HG03039 (cell line): ENCODE measurements around the gene TMEM151A.
"Not testable (repeated sequence)": the region's sequence is repeated elsewhere in the genome, so short reads cannot be mapped to it uniquely, and the experiment has no call there.

Experiments
- ATAC-seq: cut with Tn5 transposase; IDR thresholded peaks from one replicate; pipeline ENCODE4 v1.9.1; 2021; ENCODE audit warnings: mild to moderate bottlenecking, moderate library complexity; ENCODE audit not compliant: unreplicated experiment

TMEM151A gene

DNA sequence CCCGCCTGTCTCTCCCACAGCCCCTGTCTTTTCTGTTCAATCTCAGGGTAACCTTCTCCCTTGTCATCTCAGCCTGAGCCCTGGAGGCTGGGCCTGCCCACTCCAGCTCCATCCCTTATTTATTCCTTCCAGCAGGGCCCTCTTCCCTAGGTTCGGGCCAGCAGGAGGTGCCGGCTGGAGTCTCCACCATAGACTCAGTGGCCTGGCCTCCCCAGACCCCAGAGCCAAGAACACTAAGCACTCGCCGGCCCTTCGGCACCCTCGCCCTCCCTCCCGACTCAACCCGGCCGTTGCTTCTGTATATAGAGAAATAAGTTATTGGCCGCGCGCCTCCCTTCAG is 24.7 kb upstream of the TMEM151A start:
- ATAC-seq = no peak

DNA sequence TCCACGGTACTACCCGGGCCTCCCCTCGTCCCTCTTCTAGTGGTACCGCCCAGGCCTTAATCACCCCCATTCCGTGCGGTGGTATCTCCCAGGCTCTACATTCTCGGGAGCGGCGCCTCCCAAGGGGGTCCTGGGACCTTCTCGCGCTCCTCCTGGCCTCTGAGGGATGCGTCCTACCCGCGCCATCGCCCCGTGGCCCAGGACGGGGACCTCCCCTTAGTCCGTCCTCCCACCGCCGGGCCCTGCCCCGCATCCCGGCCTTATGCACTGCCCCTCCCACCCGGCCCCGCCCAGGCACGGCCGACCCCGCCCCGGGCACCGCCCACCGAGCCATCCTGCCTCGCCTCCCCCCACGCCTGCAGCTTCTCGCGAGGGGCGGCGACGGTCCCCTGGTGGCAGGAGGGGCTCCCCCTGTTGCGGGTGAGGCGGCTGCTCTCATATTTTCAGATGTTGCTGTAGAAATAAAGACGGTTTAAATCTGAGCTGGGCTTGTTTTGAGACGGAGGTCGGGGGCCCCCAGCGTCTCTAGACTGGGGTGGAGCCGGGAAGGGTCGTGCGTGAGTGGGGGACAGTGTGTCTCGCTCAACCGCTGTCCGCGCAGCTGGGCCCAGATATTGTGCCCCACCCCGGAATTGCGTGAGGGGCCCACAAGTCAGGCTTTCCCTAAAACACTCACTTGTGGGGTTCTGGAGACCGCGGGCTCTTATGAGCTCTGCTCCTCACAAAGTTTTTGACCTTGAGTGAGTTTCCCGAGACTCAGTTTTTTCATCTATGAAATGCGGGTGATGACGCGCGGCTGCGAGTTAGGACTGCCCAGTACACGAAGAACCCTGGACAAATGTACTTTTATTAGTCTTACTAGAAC is 24.1 kb upstream of the TMEM151A start:
- peak; percentile 37 for ATAC-seq

DNA sequence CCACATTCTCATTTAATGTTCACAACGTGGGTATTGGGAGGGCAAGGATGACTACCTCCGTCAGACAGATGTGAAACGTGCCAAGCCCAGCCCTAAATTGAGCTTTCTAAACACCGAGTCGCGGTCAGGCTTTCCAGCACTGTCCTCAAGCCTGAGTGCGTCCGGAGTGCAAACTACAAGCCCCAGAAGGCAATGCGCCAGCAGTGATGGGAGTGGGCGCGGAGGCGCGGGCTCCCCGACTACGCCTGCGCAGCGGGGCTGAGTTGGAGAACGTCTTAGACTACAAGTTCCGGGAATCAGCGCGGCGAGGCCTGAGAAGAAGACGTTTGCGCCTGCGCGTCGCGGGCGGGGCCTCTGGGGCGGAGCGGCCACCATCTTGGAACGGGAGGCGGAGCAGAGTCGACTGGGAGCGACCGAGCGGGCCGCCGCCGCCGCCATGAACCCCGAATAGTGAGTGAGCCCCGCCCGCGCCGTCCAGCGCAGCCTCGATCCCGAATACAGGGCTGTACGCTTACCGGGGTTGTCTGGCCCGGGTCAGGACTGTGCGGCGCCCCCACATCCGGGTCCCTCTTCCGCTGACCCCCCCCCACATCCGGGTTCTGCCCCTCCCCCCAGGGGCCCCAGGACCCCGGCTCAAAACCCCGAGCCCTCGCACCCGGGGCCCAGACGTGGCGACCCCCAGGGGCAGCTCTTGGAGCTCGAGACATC is 23.3 kb upstream of the TMEM151A start, which contains the start of gene RAB1B:
TSS of gene RAB1B (plus strand) at position 396 of the 708 bp plus-strand sequence. CDS start at position 437, 41 bp downstream.
- ATAC-seq = peak; percentile 75

DNA sequence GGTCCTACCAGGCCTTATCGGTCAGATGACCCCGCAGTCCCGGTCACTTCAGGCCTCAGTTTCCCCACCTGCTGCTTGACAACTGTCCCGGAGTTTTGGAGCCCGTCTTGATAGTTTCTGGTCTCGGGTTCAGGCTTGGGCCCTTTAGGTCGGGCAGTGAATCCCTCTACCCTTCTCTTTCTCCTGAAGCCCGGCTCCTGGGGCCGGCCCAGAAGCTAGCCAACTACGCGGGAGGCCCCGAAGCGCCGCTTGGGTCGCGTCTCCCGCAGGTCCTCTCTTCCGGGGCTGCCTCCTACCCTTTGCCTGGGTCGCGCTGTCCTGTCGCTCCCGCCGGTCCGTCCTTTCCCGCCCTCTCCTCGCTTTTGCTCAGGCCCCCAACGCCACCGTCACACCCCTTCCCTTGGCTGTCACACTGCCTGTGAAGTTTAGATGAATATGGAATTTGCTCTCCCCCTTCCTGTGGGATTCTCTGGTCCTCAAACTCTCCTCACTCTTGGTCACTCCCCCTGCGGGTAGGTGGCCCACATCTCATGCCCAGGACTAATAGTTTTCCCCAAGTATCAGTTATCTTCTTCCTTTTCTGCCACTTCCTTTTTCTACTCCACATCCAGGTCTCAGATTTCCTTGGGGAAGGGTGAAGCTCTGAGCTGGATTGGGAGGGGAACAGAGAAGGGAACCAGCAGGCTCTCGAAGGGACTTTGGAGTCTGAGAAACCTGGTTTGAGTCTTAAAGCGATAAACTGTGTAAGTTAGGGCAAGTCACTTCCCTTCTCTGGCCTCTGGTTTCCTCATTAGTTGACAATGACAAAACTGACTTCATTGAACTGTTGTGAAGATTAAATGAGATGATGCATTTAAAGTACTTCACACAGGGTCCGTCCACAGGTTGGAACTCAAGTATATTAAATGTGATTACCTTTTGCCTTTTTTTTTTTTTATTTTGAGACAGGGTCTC is 22.5 kb upstream of the TMEM151A start:
- ATAC-seq = peak; percentile 2

DNA sequence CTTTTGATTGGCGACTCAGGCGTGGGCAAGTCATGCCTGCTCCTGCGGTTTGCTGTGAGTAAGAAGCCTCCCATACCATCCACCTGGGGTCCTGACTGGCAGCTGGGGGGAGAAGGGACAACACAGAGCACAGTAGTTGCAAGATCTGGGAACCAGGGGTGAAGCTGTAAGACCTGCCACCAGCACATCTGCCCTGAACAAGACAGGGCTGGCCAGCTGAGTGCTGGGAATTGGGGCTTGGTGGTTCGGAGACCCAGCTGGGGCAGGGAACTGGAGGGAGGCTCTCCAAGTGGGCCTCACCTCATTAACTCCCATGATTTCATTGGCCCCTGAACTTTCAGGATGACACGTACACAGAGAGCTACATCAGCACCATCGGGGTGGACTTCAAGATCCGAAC is 19.9 kb upstream of the TMEM151A start:
- ATAC-seq = no peak

DNA sequence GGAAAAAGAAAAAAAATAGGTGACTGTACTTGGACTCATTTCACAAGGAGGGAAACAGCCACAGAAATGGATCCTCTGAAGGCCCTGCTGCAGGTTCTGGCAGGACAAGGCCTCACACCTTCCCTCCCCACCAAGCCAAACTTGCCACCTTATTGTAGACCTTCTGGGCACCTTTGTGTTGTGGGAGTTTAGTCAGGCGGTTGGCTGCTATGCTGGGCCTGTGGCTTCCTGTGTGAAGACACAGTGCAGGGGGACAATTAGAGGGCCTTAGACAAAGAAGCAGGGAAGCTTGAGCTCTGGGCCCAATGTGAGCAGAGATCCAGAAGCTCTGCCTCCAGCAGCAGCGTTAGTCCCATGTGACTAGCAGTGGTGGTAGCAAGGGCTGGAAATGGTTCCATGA is 19.1 kb upstream of the TMEM151A start:
- no peak for ATAC-seq

DNA sequence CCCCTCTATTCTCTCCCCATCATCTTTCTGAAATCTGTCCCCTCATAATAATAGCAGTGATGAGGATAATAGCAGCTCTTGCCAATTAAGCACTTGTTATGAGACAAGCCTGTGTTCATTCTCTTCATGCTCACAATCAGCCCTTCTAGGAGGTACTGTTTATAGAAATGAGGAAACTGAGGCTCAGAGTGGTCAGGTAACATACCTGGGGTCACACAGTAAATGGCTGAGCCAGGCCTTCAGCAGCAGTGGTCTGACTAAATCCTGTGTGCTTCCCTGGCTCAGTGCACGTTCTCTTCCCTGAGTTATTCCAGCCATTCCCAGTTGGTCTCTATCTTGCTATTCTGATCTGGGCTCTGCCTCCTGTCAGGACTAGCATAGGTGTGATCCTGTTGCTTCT is 17.5 kb upstream of the TMEM151A start:
- ATAC-seq = no peak

DNA sequence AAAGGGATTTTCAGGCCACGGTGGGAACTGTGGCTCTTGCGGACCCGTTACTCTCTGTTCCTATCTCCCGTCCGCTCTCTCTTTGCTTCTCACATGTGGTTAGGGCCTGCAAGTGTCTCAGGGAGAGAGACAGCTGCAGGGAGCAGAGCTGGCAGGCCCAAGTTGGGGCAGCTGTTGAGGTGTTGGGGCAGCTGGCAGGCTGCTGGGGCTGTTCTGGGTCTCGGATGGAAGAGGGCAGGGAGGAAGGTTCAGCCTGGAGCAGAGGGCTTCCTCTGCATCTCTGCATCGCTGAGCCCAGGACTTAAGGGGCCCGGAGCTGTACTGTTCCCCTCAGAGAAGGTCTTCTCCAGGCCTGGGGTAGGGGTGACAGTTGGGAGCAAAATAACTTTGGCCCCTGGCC is 16.3 kb upstream of the TMEM151A start:
- ATAC-seq = no peak

DNA sequence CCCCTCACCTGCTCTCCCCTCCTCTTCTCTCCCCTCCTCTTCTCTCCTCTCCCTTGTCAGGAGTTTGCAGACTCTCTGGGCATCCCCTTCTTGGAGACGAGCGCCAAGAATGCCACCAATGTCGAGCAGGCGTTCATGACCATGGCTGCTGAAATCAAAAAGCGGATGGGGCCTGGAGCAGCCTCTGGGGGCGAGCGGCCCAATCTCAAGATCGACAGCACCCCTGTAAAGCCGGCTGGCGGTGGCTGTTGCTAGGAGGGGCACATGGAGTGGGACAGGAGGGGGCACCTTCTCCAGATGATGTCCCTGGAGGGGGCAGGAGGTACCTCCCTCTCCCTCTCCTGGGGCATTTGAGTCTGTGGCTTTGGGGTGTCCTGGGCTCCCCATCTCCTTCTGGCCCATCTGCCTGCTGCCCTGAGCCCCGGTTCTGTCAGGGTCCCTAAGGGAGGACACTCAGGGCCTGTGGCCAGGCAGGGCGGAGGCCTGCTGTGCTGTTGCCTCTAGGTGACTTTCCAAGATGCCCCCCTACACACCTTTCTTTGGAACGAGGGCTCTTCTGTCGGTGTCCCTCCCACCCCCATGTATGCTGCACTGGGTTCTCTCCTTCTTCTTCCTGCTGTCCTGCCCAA is 15.6 kb upstream of the TMEM151A start:
- ATAC-seq = no peak

DNA sequence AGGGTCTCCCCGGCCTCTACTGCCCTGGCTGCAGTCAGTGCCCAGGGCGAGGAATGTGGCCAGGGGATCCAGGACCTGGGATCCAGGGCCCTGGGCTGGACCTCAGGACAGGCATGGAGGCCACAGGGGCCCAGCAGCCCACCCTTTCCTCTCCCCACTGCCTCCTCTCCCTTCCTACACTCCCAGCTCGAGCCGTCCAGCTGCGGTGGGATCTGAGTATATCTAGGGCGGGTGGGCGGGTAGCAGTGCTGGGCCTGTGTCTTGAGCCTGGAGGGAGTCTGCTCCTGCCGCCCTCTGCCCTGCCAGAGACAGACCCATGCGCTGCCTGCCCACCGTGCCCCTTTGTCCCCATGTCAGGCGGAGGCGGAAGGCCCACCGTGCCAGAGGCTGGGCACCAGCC is 15.1 kb upstream of the TMEM151A start:
- ATAC-seq = not testable (repeated sequence)

DNA sequence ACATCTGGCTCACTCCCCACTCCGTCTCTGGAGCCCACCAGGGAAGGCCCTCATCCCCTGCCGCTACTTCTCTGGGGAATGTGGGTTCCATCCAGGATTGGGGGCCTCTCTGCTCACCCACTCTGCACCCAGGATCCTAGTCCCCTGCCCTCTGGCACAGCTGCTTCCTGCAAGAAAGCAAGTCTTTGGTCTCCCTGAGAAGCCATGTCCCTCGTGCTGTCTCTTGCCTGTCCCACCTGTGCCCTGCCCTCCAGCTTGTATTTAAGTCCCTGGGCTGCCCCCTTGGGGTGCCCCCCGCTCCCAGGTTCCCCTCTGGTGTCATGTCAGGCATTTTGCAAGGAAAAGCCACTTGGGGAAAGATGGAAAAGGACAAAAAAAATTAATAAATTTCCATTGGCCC is 14.6 kb upstream of the TMEM151A start:
- not testable (repeated sequence) for ATAC-seq

DNA sequence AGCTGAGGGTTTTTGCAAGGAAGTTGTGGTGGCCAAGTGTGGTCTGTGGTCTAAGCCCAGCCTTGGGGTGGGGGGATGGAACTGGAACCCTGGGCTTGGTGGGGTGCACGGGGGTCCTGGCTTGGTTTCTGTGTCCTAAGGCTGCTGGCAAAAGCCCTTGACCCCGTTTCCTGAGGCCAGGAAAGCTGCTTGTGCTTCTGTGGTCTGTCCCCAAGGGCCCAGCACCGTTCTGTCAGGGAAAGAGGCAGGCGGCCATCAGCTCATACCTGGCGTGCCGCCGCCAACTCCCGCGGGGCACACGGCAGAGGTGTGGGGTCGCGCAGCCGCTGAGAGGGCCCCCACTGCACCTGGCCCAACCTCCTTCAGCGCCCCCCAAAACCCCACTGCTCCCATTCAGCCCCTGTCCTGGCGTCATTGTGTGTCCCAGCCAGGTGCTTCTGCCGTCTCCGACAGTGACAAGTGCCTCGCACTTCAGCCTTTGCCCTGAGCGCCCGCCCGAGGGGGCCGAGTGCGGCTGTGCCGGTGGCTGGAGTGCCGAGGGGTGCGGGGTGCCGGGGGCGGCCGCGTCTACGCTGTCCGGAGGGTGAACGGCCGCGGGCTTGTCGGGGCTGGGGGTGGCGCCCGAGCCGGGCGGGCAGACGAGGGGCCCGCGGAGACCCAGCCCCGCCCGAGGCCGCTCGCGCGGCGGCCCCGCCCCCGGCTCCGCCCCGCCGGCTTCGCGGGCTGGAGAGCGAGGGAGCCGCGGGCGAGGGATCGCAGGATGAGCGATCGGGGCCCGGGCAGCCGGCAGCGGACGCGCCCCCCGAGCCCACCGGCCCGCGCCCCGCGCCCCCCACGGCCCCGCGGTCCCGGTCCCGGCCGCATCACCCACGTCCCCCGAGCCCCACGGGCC is 14.0 kb upstream of the TMEM151A start, which contains the start of gene CNIH2:
TSS of gene CNIH2 (plus strand) at position 705 of the 892 bp plus-strand sequence. CDS start 282 bp downstream, outside the sequence.
- ATAC-seq = no peak

DNA sequence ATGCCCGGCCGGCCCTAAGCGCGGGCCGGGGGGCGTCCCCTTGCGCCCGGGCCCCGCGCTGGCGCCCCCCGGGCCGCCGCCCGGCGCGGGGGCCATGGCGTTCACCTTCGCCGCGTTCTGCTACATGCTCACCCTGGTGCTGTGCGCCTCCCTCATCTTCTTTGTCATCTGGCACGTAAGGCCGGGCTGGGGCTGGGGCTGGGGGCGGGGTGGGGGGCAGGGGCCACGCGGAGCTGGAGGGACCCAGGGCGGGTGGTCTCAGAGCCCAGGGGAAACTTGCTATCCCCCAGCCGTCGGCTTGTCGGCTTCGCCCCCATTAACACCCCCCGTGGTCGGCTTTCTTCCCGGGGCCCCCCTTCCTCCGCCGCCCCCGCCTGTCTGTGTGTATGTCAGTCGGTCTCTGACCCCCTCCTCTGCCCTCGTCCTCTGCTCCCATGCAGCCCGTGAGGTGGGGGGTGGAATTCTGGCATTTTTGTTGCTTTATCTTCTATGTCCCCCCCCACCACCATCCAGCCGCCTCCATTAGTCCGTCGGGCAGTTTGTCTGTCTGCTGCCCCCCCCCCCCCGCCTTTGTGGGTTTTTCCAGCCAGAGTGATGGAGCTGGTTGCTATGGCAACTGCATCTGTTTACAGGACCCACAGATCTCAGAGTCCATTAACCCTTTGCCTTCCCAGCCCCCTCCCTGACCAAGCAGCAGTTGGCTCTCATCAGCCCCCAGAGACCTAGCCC is 13.2 kb upstream of the TMEM151A start:
- ATAC-seq = no peak

DNA sequence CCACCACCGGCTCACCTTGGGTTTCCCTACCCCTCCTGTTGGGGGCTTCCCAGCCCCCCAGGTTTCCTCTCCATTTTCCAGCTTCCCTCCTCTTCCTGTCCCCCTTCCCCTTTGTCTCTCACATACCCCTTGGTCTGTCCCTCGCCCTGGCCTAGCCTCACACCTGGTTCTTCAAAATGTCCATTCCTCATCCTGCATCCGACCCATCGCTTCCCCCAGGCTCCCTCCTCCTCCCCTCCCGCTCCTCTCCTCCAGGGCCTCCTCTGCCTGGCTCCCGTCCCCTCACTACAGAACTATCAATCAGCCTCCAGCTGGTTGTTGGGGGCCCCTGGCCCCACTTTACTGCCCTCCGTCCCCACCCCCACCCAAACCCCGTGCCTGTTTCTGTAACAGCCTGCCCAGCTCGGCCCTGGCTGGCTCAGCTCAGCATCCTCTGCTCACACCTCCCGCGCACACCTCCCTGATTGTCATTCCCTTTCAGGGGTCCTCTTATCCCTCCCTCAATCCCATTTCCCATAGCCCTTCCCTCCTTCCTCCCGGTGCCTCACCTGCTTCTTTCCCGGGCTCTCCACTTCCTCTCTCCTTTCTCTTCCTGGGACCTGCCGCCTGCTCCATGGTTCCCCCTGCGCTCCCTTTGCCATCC is 12.5 kb upstream of the TMEM151A start:
- no peak for ATAC-seq

DNA sequence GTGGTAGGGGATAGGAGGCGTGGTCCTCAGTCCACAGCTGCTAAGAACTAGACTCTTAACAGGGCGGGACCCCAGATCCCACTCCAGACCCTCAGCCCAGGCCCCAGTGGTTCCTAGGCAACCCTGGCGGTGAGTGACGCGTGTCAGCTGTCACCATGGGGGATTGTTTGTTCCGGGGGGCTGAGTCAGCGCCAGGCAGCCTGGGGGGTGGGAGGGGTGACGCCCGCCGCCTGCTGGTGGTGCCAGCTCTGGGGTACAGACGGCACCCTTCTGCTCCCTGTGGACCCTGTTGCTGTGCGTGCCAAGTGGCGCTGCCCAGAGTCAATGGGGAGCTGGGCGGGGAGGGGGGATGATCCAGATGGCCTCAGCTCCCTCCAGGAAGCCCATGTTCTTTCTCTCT is 11.3 kb upstream of the TMEM151A start:
- ATAC-seq = no peak

DNA sequence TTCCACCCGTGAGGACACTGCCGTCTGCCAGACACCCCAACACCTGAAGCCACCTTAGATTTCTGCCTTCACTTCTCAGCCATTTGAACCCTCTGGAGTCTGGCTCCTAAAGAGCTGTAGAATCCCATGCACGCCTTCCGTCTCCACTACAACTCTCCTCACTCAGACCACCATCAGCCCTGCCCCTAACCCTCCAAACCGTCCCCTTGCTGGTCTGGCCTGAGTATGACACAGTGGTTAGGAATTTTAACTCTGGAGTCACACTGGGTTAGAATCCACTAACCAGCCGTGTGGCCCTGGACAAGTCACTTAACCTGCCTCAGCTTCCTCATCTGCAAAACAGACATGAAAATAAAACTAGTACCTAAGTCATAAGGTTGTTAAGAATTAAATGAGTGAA is 10.7 kb upstream of the TMEM151A start:
- no peak for ATAC-seq

DNA sequence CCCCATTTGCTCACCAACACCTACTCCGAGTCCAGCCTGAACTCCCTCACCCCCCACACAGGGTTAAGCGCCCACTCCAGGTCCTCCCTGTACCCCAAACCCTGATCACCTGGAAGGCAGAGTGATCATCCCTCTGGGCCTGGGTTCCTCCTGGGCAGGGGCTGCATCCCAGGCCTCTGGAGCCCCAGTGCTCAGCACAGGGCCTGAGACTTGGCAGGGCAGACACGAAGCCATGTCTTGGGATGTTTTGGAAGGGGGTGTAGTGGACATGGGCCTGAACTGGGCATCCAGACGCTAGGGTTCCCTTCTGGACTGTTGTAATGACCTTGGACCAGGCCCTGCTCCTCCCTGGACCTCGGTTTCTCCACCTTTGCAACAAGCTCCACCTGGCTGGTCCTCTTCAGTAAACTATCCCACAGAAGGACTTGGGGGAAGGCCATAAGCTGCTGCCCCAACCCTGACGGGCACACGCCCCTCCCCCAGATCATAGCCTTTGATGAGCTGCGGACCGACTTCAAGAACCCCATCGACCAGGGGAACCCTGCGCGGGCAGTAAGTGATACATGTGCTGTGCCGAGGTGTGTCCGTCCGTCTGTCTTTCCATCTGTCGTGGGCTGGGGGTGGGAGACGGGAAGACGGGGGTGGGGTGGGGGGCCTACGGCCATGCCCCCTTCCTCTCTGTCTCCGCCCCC is 9.8 kb upstream of the TMEM151A start:
- no peak for ATAC-seq
